ENCODE results near the gene DECR2.
"Not testable (repeated sequence)": the region's sequence is repeated elsewhere in the genome, so short reads cannot be mapped to it uniquely, and the experiment has no call there.

Gene DECR2, protein sequence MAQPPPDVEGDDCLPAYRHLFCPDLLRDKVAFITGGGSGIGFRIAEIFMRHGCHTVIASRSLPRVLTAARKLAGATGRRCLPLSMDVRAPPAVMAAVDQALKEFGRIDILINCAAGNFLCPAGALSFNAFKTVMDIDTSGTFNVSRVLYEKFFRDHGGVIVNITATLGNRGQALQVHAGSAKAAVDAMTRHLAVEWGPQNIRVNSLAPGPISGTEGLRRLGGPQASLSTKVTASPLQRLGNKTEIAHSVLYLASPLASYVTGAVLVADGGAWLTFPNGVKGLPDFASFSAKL

DNA sequence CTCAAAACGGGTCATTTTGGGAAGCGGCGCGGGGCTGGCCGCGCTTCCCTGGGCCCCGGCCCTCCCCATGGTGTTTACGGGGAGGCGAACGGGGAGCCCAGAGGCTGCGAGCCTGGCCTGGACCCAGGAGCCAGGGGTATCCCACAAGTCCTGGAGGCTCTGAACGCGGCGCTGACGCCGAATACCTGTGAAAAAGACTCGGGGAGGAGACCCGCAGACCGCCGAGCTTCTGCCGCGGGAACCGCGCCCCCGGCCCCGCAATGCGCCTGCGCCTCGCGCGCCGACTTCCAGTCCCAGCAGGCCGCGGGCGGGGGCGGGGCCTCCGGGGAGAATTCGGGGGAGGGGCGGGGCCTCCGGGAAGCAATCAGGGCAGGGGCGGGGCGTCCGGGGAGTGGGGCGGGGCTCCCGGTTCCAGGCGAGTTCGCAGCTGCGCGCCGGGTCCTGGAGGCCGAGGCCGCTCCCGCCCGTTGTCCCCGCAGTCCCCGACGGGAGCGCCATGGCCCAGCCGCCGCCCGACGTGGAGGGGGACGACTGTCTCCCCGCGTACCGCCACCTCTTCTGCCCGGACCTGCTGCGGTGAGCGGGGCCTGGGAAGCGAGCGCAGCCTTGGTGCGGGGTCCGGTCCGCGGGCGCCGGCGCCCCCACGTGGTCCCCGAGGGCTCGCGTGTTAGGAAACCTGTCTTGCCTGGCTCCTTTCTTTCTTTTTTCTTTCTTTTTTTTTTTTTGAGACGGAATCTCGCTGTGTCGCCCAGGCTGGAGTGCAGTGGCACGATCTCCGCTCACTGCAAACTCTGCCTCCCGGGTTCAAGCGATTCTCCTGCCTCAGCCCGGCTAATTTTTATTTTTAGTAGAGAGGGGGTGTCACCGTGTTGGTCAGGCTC lies at the start of gene DECR2:
TSS of gene DECR2 (plus strand) at position 418 of the 881 bp plus-strand sequence. CDS start at position 497, 79 bp downstream.
- in situ Hi-C loops (cut with MboI; ENCODE audit: low sequenced_read_pairs) = no loop called here

DNA sequence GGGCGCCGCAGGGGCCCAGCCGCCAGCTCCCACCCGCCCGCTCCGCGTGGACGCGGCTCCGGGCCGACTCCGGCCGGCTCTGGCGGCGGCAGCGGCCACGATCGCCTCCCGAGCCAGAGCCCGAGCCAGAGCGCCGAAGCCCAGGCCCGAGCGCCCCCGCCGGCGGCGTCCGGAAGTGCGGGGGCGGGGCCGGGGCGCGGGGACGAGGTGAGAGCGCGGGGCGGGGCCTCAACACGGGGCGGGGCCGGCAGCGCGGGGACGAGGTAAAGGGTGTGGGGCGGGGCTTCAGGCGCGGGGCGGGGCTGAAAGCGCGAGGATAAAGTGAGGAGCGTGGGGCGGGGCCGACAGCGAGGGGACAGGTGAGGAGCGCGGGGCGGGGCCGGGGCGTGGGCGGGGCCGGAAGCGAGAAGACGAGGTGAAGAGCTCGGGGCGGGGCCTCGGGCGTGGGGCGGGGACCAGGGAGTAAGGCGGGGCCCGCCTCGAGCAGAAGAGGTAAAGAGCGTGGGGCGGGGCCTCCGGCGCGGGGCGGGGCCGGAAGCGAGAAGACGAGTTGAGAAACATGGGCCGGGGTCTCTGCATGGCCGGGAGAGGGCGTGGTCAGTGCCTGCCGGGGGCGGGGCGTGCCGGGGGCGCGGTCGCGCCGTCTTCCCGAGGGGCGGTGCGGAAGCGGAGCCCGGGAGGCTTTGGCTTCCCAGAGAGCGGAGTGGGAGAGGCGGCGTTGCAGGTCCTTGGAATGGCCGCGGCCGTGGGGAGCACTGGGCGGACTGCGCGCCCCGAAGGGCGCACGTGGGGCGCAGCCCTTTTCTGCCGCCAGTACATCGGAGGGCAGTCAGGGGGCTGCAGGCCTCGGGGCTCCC lies 48.9 kb upstream of the DECR2 start, which contains the start of gene AXIN1:
TSS of gene AXIN1 (minus strand) at position 177 of the 857 bp plus-strand sequence. CDS start 5,698 bp downstream, outside the sequence.
- in situ Hi-C loops (cut with MboI; ENCODE audit: low sequenced_read_pairs) = loop anchor here (10.0 kb wide), 1 partner anchor 128 kb away; the partner anchor contains the start of gene LUC7L

DNA sequence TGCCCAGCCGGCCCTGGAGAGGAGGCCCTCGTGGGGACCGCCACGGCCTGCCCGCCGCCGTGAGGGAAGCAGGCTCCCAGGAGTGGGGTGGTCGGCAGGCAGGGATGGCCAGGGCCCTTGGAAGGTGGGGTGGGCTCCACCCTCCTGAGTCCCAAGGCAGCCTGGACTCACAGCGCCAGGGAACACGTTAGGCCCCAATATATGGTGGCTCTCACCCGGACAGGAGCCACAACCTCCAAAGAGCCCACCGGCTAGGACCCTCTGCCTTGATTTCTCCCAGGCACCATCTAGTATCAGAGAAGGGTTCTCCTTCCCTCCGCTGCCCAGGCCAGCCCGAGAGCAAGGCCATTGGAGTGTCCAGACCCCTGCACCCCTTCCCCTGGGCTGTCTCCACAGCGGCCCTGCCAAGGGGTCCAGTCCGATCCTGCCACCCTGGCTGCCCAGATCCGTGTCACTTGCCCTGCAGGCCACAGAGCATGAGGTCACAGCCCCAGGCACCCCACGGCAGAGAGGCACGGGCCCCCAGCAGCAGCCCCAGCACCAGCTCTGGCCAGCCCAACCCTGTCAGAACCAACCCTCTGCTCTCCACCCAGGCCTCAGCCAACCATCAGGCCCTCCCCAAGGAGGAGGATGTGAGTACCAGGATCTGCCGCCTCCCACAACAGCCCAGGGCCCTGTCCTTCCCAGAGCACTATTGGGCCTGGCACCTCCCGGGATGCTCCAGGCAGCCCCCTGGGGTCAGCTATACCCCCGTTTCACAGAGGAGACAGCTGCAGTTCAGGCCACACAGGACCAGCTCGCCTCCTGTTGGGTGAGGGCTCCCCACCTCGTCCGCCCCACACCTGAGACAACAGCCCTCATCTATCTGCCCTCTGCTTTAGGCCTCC lies 48.0 kb upstream of the DECR2 start:
- in situ Hi-C loops (cut with MboI; ENCODE audit: low sequenced_read_pairs) = loop anchor here (10.0 kb wide), 1 partner anchor 129 kb away; the partner anchor contains the start of gene LUC7L

DNA sequence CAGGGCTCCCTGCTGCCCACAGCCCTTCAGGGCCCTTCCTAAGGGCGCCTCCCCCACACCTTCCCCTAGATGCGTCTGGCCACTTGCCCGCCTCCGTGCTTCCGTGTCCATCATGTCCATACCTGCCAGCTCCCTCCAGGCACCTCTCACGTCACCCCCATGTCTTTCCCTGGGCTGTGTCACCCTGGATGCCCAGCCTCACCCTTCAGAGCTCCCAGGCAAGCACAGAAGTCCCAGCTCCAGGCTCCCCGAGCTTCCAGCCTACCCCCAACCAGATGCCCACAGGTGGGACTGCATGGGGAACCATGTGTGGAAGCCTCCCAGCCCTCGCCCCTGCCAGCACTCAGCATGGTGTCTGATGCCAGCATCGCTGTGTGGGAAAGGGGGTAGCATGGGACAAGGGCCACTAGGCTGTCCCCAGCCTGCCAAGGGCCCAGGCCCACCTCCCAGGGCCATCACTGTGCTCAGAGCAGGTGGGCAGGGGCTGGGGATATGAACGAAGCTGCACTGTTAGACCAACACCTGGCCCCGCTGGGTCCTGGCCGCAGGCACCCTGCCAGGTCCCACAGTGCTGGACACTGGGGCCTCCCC lies 47.3 kb upstream of the DECR2 start:
- in situ Hi-C loops (cut with MboI; ENCODE audit: low sequenced_read_pairs) = loop anchor here (10.0 kb wide), 1 partner anchor 130 kb away; the partner anchor contains the start of gene LUC7L

DNA sequence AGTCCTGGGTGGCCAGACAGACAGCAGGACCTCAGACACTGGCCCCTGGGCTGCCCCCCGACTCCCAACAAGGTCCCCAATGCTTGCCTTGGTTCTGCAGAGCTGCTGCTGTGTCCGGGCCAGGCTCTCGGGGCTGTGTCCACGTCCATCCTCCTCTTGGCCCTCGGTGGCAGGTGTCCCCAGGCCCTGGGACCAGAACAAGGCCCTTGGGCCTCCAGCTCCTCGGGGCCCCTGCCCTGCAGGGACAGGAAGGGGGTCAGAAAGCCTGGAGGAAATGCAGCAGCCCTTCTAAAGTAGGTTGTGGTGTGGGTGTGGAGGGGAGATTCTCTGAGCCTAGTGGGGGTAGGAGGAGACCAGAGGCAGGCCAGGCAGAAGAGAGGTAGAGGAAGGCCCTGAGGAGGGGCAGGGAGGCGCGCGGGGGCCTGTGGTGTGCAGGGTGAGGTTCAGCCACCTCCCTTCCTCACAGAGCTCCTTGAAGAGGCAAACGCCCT lies 46.7 kb upstream of the DECR2 start:
- in situ Hi-C loops (cut with MboI; ENCODE audit: low sequenced_read_pairs) = loop anchor here (10.0 kb wide), 1 partner anchor 130 kb away; the partner anchor contains the start of gene LUC7L

DNA sequence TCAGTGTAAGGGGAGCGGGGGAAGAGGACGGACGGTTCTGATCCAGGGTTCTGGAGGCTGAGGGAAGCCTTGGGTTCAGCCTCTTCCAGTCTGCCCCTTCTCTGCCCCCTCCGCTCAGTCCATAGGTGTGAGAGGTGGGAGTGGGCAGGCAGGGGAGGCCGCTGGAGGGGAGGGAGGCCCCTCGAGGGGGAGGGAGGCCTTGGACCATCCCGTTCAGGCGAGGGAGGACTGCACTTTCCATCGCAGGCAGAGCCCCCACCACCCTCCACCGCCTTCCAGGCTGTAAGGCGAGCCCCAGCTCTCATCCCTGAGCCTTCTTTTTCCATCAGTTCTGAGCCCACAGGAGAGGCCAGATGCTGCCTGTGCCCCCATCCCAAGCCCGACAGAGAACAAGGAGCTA lies 44.9 kb upstream of the DECR2 start:
- in situ Hi-C loops (cut with MboI; ENCODE audit: low sequenced_read_pairs) = loop anchor here (10.0 kb wide), 1 partner anchor 132 kb away; the partner anchor contains the start of gene LUC7L

DNA sequence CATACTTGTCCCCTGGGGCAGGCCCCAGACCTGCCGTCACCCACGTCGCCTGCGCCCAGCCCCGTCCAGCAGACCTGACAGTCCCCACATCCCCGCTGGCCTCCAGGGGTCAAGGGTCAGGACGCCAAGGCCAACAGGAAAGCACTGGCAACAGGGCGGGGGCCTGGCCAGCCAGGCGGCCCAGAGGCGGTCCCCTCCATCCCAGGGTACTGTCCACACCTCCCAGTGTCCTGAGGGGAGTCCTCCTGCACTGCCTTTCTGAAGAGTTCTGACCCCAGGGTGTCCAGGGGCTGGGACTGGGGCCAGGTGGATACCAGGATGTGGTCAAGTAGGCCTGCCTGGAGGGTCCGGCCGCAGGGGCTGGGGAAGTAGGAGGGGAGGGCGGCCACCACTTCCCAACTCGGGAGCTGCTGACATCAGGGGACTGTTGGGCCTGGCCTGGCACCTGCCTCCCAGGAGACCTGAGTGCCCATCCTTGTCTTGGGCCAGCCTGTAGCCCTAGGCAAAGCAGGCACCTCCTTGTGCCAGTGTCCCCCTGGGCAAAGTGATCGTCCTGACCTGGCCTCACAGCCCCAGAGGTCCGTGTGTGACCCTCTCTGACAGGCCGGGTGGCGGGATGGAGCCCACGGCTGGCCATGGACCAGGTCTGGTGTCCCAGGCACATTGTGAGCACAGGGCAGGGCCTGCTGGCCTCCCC lies 42.5 kb upstream of the DECR2 start:
- in situ Hi-C loops (cut with MboI; ENCODE audit: low sequenced_read_pairs) = loop anchor here (10.0 kb wide), 1 partner anchor 134 kb away; the partner anchor contains the start of gene LUC7L

DNA sequence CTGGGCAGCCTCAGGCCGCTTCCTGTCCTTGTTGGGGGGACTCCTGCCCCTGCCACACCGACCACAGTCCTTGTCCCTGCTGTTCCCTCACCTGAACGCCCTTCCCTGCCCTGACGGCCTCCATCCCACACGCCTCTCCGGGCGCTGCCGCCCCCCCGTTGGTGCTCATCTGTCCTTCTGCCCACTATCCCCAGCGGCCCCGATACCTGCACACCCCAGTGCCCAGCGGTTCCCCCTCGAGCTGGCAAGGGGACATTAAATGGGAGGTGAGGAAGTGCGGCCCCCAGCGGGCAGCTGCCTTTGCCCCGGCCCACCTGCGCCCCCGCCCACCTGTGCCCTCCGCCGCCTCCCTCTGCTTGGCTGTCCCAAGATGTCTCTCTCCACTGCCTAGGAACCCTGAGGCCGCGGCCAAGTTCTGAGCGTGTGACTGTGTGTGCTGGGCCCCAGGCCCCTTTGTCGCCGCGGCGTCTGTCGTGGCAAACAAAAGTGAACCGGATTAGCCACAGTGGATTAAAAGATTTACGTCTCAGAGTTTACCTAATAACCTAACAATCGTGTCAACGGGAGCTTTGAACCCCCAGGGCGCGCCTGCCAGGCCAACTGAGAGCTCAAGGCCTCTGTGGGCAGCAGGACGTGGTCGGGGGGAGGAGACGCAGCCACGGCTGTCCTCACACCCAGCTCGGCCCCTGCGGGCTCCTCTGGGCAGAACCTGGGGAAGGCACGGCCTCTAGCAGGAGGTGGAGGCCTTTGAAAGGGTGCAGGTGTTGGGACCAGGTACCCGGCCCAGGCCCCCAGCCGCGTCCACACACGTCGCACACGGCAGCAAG lies 41.6 kb upstream of the DECR2 start:
- in situ Hi-C loops (cut with MboI; ENCODE audit: low sequenced_read_pairs) = loop anchor here (10.0 kb wide), 1 partner anchor 135 kb away; the partner anchor contains the start of gene LUC7L

DNA sequence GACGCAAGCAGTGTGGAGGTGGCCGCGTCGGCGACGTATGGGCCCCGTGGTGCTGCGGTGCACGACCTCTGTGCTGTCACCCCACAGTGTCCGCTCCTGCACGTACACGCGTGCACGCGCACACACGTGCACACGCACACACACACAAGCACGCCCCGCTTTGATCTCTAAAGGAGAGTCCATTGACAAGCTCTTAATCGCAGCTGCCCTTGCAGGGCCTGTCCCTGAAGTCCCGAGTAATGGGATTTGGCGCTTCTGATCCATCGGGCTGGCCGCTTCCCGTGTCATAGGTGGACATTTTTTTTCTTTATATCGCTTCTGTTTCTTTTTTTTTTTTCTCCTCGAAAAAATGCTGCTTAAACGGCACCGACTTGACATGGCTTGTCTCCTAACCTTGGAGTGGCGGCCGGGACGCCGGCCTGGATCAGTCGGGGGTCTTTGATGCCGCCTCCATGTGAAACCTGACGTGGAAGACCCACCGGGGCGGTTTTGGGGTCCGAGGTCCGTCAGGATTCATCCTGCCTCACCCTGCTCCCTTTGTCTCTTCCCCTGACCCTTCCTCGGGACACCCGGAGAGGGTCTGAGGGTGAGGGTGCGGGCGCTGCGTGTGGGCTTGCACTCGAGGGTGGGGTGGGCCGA lies 40.9 kb upstream of the DECR2 start:
- in situ Hi-C loops (cut with MboI; ENCODE audit: low sequenced_read_pairs) = no loop called here

DNA sequence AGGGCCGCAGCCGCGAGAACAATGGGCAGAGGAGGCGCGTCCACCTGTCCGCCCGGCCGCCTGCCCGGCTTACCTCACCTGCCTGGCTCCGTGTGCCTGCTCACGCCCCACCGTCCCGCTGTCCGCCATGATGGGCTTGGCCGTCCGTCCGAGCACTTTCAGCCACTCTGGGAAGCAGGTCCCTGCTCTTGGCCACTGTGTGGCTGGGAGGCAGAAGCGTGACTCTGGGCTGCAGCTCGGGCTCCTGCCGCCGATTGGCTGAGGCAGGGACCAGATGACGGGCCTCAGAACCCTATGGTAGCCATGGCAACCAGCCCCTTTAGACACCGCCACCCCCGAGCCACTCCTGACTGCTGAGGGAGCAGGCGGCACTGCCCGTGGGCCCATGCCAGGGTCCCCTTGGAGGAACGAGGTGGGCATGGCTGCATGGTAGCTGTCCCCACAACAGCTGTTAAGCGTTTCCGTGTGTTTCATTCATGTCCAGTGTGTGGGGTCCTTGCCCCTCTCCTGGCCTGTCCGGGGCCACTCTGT lies 40.3 kb upstream of the DECR2 start:
- in situ Hi-C loops (cut with MboI; ENCODE audit: low sequenced_read_pairs) = no loop called here

DNA sequence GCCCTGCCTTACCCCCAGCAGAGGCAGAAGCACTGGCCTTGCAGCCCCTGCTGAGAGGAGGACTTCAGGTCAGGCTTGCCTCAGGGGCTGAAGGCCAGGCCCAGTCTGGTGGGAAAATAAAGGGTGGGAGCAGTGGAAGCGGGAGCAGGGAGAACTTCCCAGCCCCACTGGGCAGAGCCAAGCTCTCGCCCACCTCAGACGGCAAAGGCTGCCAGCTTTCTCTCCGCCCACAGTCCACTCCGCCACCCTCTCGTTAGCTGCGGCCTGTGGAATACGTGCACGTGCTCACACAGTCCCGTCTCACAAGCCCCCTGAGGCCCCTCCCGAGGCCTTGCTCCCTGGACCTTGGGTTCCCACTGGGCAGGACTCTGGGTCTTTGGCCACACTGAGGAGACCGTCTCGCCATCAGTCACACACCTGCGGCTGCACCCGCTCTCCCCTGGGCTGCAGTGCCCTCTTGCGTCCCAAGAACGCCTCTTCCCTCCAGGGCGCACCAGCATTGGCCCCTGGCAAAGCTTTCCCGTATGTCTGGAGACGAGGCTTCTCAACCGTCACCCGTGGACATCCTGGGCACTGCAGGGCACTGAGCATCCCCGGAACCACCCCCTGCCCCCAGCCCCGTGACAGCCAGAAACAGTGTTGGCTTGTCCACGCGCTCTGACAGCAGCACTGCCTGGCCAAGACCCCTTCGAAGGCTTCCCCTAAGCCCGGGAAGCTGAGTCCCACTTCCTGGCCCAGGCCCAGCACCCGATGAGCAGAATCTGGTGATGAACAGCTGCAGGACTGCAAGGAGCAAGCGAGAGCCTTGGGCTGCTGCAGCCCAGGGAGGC lies 39.6 kb upstream of the DECR2 start:
- in situ Hi-C loops (cut with MboI; ENCODE audit: low sequenced_read_pairs) = no loop called here

DNA sequence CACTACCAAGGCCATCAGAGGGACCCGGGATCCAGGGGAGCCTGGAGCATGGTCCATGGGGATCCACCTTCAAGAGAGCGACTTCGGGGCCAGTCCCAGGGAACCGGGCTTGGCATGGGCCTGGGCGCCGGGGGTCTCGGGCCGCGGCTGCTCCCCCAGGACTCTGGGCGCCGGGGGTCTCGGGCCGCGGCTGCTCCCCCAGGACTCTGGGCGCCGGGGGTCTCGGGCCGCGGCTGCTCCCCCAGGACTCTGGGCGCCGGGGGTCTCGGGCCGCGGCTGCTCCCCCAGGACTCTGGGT lies 39.0 kb upstream of the DECR2 start:
- in situ Hi-C loops (cut with MboI; ENCODE audit: low sequenced_read_pairs) = not testable (repeated sequence)

DNA sequence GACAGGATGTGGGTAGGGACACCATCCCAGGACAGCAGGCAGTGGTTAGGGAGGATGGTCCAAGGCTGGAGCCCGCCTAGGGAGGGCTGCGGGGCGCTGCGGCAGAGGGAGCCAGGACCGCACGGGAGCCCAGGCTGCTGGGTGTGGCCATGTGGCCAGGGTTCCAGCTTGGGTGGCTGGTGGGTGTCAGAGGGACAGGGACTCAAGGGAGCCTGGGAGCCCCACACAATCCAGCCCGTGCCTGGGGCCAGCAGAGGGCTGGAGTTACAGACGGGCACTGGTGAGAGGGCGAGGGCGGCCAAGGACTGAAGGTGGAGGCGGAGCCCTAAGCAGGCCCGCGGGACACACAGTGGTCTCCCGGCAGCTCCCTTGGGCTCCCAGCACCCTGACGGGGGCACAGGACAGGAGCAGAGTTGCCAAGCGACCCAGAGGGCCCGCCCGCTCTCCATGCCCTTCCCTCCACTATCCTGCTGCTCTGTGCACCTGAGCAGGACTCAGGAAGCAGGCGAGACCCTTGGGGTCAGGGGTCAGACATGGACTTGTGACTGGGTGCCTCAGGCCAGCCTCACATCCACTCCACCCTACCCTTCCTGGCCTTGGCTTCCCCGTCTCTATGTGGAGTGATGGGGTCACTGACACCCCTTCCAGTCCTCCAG lies 38.4 kb upstream of the DECR2 start:
- in situ Hi-C loops (cut with MboI; ENCODE audit: low sequenced_read_pairs) = no loop called here

DNA sequence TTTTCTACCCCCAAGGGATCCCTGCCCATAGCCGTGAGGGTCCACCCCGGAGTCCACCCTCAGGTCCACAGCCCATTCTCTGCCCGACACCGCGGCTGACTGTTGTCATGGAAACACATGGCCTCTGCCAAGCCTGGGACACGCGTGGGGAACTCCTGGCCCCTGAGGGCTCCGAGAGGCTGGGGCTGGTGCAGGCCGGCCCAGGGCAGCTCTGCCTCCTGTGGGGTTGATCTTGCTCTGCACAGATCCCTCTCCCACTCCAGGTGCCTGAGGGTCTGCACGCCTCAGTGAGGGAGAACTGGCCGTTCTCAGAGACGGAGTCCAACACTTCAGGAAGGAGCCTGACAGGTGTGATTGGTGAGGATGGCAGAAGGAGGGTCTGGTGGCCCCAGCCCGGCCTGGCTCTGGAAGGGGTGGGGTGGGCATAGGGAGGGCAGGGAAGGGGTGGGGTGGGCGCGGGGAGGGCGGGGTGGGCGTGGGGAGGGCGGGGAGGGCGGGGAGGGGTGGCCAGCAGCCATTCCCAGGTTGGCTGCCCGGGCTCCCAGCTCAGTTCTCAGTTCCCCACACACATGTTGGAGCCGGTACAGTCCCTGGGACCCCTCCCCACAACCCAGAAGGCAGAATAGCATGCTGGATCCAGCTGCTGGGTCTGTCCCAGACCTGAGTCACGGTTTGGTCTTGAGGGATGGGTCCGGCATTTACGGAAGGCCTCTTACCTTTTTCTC lies 37.8 kb upstream of the DECR2 start:
- in situ Hi-C loops (cut with MboI; ENCODE audit: low sequenced_read_pairs) = no loop called here

All from HL-60/S4 treated with phorbol 12-myristate 13-acetate at 8.2 ng/mL for 4 days and 3 days (cell line).